Measurements from ENCODE around the gene SERPINE2. TPM values are rescaled to one million over a fixed set of nuclear protein-coding genes. Genes with fewer than 3 reads are reported as not detected.

The SERPINE2 gene
- total RNA-seq, 1 donor from 2014 or later = 69.1 TPM

GRCh38 chr2:223972656-223973102, 66.4 kb downstream of the SERPINE2 start:
- H3K9me3 Mint-ChIP-seq (ENCODE audit: unreplicated experiment) = no peaks in the 10 kb centered on the region
- no peak for TF ChIP-seq CTCF (IDR thresholded peaks at IDR 0.05)
- H3K4me1 Mint-ChIP-seq (ENCODE audit: unreplicated experiment) = peaks cover 3% of the 10 kb centered on the region
- no peak for DNase-seq (ENCODE audit: extremely low spot score, unreplicated experiment)
- peaks cover 6% of the 10 kb centered on the region for H3K36me3 Mint-ChIP-seq (ENCODE audit: unreplicated experiment)
- no peaks in the 10 kb centered on the region for H3K27me3 Mint-ChIP-seq (ENCODE audit: unreplicated experiment)
- H3K4me3 Mint-ChIP-seq (ENCODE audit: unreplicated experiment) = no peak overlapping the region
- no peak overlapping the region for H3K27ac Mint-ChIP-seq (ENCODE audit: unreplicated experiment)

- no peak for TF ChIP-seq CTCF (IDR thresholded peaks at IDR 0.05)
- no peaks in the 10 kb centered on the region for H3K27me3 Mint-ChIP-seq (ENCODE audit: unreplicated experiment)
- H3K27ac Mint-ChIP-seq (ENCODE audit: unreplicated experiment) = no peak overlapping the region
- H3K9me3 Mint-ChIP-seq (ENCODE audit: unreplicated experiment) = no peaks in the 10 kb centered on the region
- peaks cover under 1% of the 10 kb centered on the region for H3K4me1 Mint-ChIP-seq (ENCODE audit: unreplicated experiment)
- no peak for DNase-seq (ENCODE audit: extremely low spot score, unreplicated experiment)
- H3K36me3 Mint-ChIP-seq (ENCODE audit: unreplicated experiment) = peaks cover 13% of the 10 kb centered on the region
- H3K4me3 Mint-ChIP-seq (ENCODE audit: unreplicated experiment) = no peak overlapping the region
Measured at GRCh38 chr2:223971731-223972130, 67.4 kb downstream of the SERPINE2 start.

GRCh38 chr2:223970343-223971128, 68.5 kb downstream of the SERPINE2 start:
- TF ChIP-seq CTCF (IDR thresholded peaks at IDR 0.05) = peak; percentile 89
- DNase-seq (ENCODE audit: extremely low spot score, unreplicated experiment) = no peak
- Mint-ChIP-seq H3K27ac (ENCODE audit: unreplicated experiment) (no peak overlapping the region), H3K9me3 (ENCODE audit: unreplicated experiment) (no peaks in the 10 kb centered on the region), H3K36me3 (ENCODE audit: unreplicated experiment) (peaks cover 17% of the 10 kb centered on the region), H3K27me3 (ENCODE audit: unreplicated experiment) (no peaks in the 10 kb centered on the region), H3K4me1 (ENCODE audit: unreplicated experiment) (no peaks in the 10 kb centered on the region), H3K4me3 (ENCODE audit: unreplicated experiment) (no peak overlapping the region)

- Mint-ChIP-seq H3K4me3 (ENCODE audit: unreplicated experiment) (no peak overlapping the region), H3K27ac (ENCODE audit: unreplicated experiment) (no peak overlapping the region), H3K36me3 (ENCODE audit: unreplicated experiment) (peaks cover 20% of the 10 kb centered on the region), H3K9me3 (ENCODE audit: unreplicated experiment) (no peaks in the 10 kb centered on the region), H3K27me3 (ENCODE audit: unreplicated experiment) (no peaks in the 10 kb centered on the region), H3K4me1 (ENCODE audit: unreplicated experiment) (no peaks in the 10 kb centered on the region)
- TF ChIP-seq CTCF (IDR thresholded peaks at IDR 0.05) = no peak
- DNase-seq (ENCODE audit: extremely low spot score, unreplicated experiment) = no peak
Measured at GRCh38 chr2:223969856-223970255, 69.2 kb downstream of the SERPINE2 start.

GRCh38 chr2:223969315-223969714, 69.8 kb downstream of the SERPINE2 start:
- no peak overlapping the region for H3K4me3 Mint-ChIP-seq (ENCODE audit: unreplicated experiment)
- H3K4me1 Mint-ChIP-seq (ENCODE audit: unreplicated experiment) = no peaks in the 10 kb centered on the region
- no peak overlapping the region for H3K27ac Mint-ChIP-seq (ENCODE audit: unreplicated experiment)
- H3K36me3 Mint-ChIP-seq (ENCODE audit: unreplicated experiment) = peaks cover 23% of the 10 kb centered on the region
- H3K9me3 Mint-ChIP-seq (ENCODE audit: unreplicated experiment) = no peaks in the 10 kb centered on the region
- no peak for DNase-seq (ENCODE audit: extremely low spot score, unreplicated experiment)
- no peaks in the 10 kb centered on the region for H3K27me3 Mint-ChIP-seq (ENCODE audit: unreplicated experiment)
- no peak for TF ChIP-seq CTCF (IDR thresholded peaks at IDR 0.05)

All from osteocyte (in vitro differentiated cells).